Measurements from ENCODE around the gene AZGP1. TPM values are rescaled to one million over a fixed set of nuclear protein-coding genes. Genes with fewer than 3 reads are reported as not detected.
"Not testable (repeated sequence)": the region's sequence is repeated elsewhere in the genome, so short reads cannot be mapped to it uniquely, and the experiment has no call there.

AZGP1 gene
- total RNA-seq, 2 donors from 2014 or later: not detected

- TF ChIP-seq CTCF (conservative IDR thresholded peaks at IDR 0.05): no peak
- Mint-ChIP-seq H3K36me3 (ENCODE audit: low read depth) (no peaks in the 10 kb centered on the region), H3K27me3 (ENCODE audit: insufficient read depth) (peaks cover 27% of the 10 kb centered on the region), H3K4me1 (no peaks in the 10 kb centered on the region), H3K4me3 (no peak overlapping the region), H3K9me3 (peaks cover 19% of the 10 kb centered on the region), H3K27ac (no peak overlapping the region)
- no peaks in the 10 kb centered on the region for H3K36me3 ChIP-seq (ENCODE audit: control insufficient read depth, insufficient read depth, low read length)
- H3K4me3 ChIP-seq (ENCODE audit: low read length): no peak overlapping the region
- no peak overlapping the region for H3K27ac ChIP-seq (ENCODE audit: low read depth, low read length)
- H3K9ac ChIP-seq (ENCODE audit: extremely low read depth, low read length, poor library complexity, severe bottlenecking): no peak overlapping the region
- 80 to 90% methylated on average over 6 of the region's 6 CpGs for WGBS, 2 experiments (ENCODE audit: insufficient coverage in 1 of 2, insufficient read length in 1 of 2)
- no peaks in the 10 kb centered on the region for H3K4me1 ChIP-seq (ENCODE audit: control insufficient read depth, insufficient read depth, low read length)
- peaks cover 15% of the 10 kb centered on the region for H3K9me3 ChIP-seq (ENCODE audit: control insufficient read depth, low read length)
- DNase-seq: no peak
- H3K27me3 ChIP-seq (ENCODE audit: control insufficient read depth, insufficient read depth, low read length, poor library complexity, severe bottlenecking): peaks cover 38% of the 10 kb centered on the region
Measured at GRCh38 chr7:99955247-99955646, 20.6 kb downstream of the AZGP1 start.

DNA sequence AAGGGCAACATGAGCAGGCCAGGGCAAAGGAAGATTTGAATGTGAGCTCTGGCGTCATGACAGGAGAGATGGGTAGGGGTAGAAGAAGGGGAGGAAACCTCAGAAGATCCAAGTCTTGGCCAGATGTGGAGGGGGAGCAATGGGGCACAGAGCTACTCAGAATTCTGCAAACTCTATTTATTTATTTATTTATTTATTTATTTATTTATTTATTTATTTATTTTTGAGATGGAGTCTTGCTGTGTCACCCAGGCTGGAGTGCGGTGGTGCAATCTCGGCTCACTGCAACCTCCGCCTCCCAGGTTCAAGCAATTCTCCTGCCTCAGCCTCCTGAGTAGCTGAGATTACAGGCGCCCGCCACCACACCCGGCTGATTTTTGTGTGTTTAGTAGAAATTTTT lies 21.2 kb downstream of the AZGP1 start:
- H3K9ac ChIP-seq (ENCODE audit: extremely low read depth, low read length, poor library complexity, severe bottlenecking); H3K4me1 Mint-ChIP-seq; H3K36me3 ChIP-seq (ENCODE audit: control insufficient read depth, insufficient read depth, low read length); H3K27ac Mint-ChIP-seq; H3K4me1 ChIP-seq (ENCODE audit: control insufficient read depth, insufficient read depth, low read length); H3K4me3 Mint-ChIP-seq; H3K36me3 Mint-ChIP-seq (ENCODE audit: low read depth); DNase-seq; H3K27ac ChIP-seq (ENCODE audit: low read depth, low read length); H3K4me3 ChIP-seq (ENCODE audit: low read length): not testable (repeated sequence)
- Histone ChIP-seq H3K27me3 (ENCODE audit: control insufficient read depth, insufficient read depth, low read length, poor library complexity, severe bottlenecking) (peaks cover 32% of the 10 kb centered on the region), H3K9me3 (ENCODE audit: control insufficient read depth, low read length) (peaks cover 21% of the 10 kb centered on the region)
- WGBS, 2 experiments (ENCODE audit: insufficient coverage in 1 of 2, insufficient read length in 1 of 2): 94 to 97% methylated on average over 4 to 7 of the region's 7 CpGs
- Mint-ChIP-seq H3K27me3 (ENCODE audit: insufficient read depth) (peaks cover 22% of the 10 kb centered on the region), H3K9me3 (peaks cover 25% of the 10 kb centered on the region)

- Histone ChIP-seq H3K36me3 (ENCODE audit: control insufficient read depth, insufficient read depth, low read length) (no peaks in the 10 kb centered on the region), H3K4me3 (ENCODE audit: low read length) (no peak overlapping the region), H3K27ac (ENCODE audit: low read depth, low read length) (no peak overlapping the region), H3K4me1 (ENCODE audit: control insufficient read depth, insufficient read depth, low read length) (no peaks in the 10 kb centered on the region), H3K27me3 (ENCODE audit: control insufficient read depth, insufficient read depth, low read length, poor library complexity, severe bottlenecking) (peaks cover 23% of the 10 kb centered on the region), H3K9me3 (ENCODE audit: control insufficient read depth, low read length) (peaks cover 22% of the 10 kb centered on the region), H3K9ac (ENCODE audit: extremely low read depth, low read length, poor library complexity, severe bottlenecking) (no peak overlapping the region)
- H3K27ac Mint-ChIP-seq: no peak overlapping the region
- 88 to 100% methylated on average over 1 to 3 of the region's 3 CpGs for WGBS, 2 experiments (ENCODE audit: insufficient coverage in 1 of 2, insufficient read length in 1 of 2)
- peaks cover 32% of the 10 kb centered on the region for H3K9me3 Mint-ChIP-seq
- no peak overlapping the region for H3K4me3 Mint-ChIP-seq
- no peaks in the 10 kb centered on the region for H3K4me1 Mint-ChIP-seq
- peaks cover 14% of the 10 kb centered on the region for H3K27me3 Mint-ChIP-seq (ENCODE audit: insufficient read depth)
- DNase-seq: no peak
- TF ChIP-seq CTCF (conservative IDR thresholded peaks at IDR 0.05): no peak
- no peaks in the 10 kb centered on the region for H3K36me3 Mint-ChIP-seq (ENCODE audit: low read depth)
Measured at GRCh38 chr7:99953649-99954048, 22.2 kb downstream of the AZGP1 start.

DNA sequence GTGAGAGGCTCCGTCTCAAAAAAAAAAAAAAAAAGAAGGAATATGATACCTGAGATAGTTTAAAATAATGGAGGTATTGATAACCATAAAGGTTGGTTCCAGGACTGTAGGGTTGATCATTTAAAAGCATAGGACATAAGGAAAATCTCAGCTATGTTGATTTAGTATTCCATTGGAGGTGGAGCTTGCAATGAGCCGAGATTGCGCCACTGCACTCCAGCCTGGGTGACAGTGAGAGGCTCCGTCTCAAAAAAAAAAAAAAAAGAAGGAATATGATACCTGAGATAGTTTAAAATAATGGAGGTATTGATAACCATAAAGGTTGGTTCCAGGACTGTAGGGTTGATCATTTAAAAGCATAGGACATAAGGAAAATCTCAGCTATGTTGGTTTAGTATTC lies 23.2 kb downstream of the AZGP1 start:
- H3K36me3 ChIP-seq (ENCODE audit: control insufficient read depth, insufficient read depth, low read length); H3K27ac Mint-ChIP-seq; H3K9ac ChIP-seq (ENCODE audit: extremely low read depth, low read length, poor library complexity, severe bottlenecking); DNase-seq; H3K4me1 Mint-ChIP-seq; H3K27ac ChIP-seq (ENCODE audit: low read depth, low read length); H3K4me3 ChIP-seq (ENCODE audit: low read length); H3K4me3 Mint-ChIP-seq; H3K36me3 Mint-ChIP-seq (ENCODE audit: low read depth); H3K4me1 ChIP-seq (ENCODE audit: control insufficient read depth, insufficient read depth, low read length): not testable (repeated sequence)
- Mint-ChIP-seq H3K27me3 (ENCODE audit: insufficient read depth) (peaks cover 13% of the 10 kb centered on the region), H3K9me3 (peaks cover 38% of the 10 kb centered on the region)
- WGBS, 2 experiments (ENCODE audit: insufficient coverage in 1 of 2, insufficient read length in 1 of 2): 89% methylated on average over 1 of the region's 4 CpGs; no CpG with 5 or more reads in 1 of the 2 experiments
- H3K27me3 ChIP-seq (ENCODE audit: control insufficient read depth, insufficient read depth, low read length, poor library complexity, severe bottlenecking): peaks cover 15% of the 10 kb centered on the region
- H3K9me3 ChIP-seq (ENCODE audit: control insufficient read depth, low read length): peaks cover 22% of the 10 kb centered on the region

DNA sequence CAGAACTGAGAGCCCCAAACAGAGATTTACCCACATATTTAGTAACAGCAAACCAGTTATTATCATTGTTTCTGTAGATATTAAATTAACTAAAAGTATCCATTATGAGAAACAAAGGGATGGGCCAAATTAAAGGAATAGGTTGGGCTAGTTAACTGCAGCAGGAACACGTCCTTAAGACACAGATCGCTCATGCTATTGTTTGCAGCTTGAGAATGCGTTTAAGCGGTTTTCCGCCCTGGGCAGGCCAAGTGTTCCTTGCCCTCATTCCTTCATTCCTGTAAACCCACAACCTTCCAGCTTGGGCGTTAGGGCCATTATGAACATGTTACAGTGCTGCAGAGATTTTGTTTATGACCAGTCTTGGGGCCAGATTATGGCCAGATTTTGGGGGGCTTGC lies 25.0 kb downstream of the AZGP1 start:
- not testable (repeated sequence) for H3K27me3 ChIP-seq (ENCODE audit: control insufficient read depth, insufficient read depth, low read length, poor library complexity, severe bottlenecking); H3K36me3 Mint-ChIP-seq (ENCODE audit: low read depth); H3K27ac ChIP-seq (ENCODE audit: low read depth, low read length); H3K36me3 ChIP-seq (ENCODE audit: control insufficient read depth, insufficient read depth, low read length); H3K4me3 Mint-ChIP-seq; H3K4me1 ChIP-seq (ENCODE audit: control insufficient read depth, insufficient read depth, low read length); H3K27me3 Mint-ChIP-seq (ENCODE audit: insufficient read depth); H3K4me1 Mint-ChIP-seq; H3K9ac ChIP-seq (ENCODE audit: extremely low read depth, low read length, poor library complexity, severe bottlenecking); H3K4me3 ChIP-seq (ENCODE audit: low read length); H3K27ac Mint-ChIP-seq; DNase-seq
- WGBS, 2 experiments (ENCODE audit: insufficient coverage in 1 of 2, insufficient read length in 1 of 2): 85 to 97% methylated on average over 5 to 6 of the region's 6 CpGs
- H3K9me3 ChIP-seq (ENCODE audit: control insufficient read depth, low read length): peaks cover 22% of the 10 kb centered on the region
- peaks cover 50% of the 10 kb centered on the region for H3K9me3 Mint-ChIP-seq

All from endodermal cell (in vitro differentiated cells).